Adrenal gland (tissue), 5 donors: ENCODE data around the gene MDK.

Experiments
- CTCF ChIP-seq, 6 experiments: fragments of 450-650 bp in 4 of 6; fragments of 200-600 bp in 2 of 6; sonication (generic) in 1 of 6; IDR thresholded peaks; 1 replicate in 5 of 6; 2 replicates in 1 of 6; pipeline versions ENCODE4 v1.5.1 to v1.8.0; 2016 to 2021; ENCODE audit warnings: antibody characterized with exemption in 6 of 6, mild to moderate bottlenecking in 2 of 6, moderate library complexity in 1 of 6
- POLR2A ChIP-seq, 2 donors: fragments of 450-650 bp; IDR thresholded peaks; one replicate each; pipeline ENCODE4 v1.6.1; 2017; ENCODE audit warnings: antibody characterized with exemption in 2 of 2, mild to moderate bottlenecking in 2 of 2, moderate library complexity in 1 of 2
- donor health status: DM: no; HTN: no; CAD: no.

- TF ChIP-seq CTCF (IDR thresholded peaks at IDR 0.05) = no peak
- no peak for TF ChIP-seq POLR2A (IDR thresholded peaks at IDR 0.05)
These were observed 40.0 kb upstream of the MDK start for GRCh38 chr11:46341454-46341853.
